HG03460 (cell line): ENCODE measurements around the gene CA7.
"Not testable (repeated sequence)": the region's sequence is repeated elsewhere in the genome, so short reads cannot be mapped to it uniquely, and the experiment has no call there.

ENCODE experiments used
- ATAC-seq: cut with Tn5 transposase; IDR thresholded peaks from one replicate; pipeline ENCODE4 v1.9.1; 2021; ENCODE audit not compliant: unreplicated experiment

CA7 gene

GRCh38 chr16:66846266-66846665 lies 2.1 kb downstream of the CA7 start:
- no peak for ATAC-seq

DNA sequence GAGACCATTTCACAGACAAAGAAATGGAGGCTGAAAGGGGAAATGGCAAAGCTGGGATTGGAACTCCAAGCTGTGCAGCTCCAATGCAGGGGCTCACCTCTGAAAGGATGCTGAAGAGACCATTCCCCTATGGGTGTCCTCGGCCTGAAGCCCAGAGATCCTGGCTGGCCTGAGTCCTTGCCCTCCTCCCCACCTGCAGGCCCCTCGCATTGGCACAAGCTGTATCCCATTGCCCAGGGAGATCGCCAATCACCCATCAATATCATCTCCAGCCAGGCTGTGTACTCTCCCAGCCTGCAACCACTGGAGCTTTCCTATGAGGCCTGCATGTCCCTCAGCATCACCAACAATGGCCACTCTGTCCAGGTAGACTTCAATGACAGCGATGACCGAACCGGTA lies 2.6 kb downstream of the CA7 start:
- no peak for ATAC-seq

DNA sequence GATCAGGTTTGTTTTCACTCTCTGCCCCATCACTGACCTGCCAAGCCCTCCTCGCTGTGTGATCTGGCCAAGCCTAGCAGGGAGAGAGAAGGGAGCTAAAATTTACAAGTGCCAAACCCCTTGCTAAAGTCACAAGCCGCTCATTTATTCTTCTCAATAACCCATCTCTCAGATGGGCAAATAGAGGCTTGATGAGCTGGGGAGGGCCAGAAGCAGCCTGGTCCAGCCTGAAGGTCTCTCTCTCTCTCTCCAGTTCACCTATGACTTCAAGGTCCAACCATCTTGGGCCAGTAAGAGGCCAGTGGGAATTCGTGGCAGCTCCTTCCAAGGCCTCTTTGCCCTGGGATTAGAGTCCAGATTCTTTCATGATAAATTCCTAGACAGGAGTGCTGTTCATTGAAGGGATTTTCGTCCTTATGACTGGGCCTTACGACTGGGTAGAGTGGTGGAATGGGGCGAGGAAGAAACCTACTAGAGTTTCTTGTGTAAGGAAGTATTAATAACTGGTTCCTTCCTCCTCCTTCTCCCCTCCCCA lies 3.4 kb downstream of the CA7 start:
- no peak for ATAC-seq

- ATAC-seq = no peak
Observed at GRCh38 chr16:66848172-66848571, 4.0 kb downstream of the CA7 start.

DNA sequence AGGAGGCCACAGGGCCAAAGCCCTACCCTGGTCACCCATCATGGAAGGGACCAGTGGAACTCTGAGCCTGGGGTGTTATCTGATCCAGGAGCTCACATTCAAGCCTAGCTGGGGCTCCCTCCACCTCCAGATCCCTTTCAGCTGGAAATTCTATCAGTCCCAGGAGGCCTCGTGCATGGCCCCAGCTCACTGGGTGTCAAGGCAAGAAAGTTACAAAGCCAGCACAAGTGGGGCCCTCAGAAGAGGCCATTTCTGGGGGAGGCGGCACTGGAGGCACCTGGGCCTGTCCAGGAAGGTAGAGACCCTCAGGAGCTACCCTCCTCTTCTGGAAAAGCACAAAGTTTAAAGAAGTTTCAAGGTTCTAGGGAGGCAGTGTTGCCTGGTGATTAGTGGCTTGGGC lies 4.8 kb downstream of the CA7 start:
- no peak for ATAC-seq

- ATAC-seq = no peak
Observed at GRCh38 chr16:66849549-66849948, 5.3 kb downstream of the CA7 start.

- ATAC-seq = no peak
Observed at GRCh38 chr16:66850115-66850815, 6.1 kb downstream of the CA7 start.

- ATAC-seq = no peak
Observed at GRCh38 chr16:66851166-66851964, 7.2 kb downstream of the CA7 start.

DNA sequence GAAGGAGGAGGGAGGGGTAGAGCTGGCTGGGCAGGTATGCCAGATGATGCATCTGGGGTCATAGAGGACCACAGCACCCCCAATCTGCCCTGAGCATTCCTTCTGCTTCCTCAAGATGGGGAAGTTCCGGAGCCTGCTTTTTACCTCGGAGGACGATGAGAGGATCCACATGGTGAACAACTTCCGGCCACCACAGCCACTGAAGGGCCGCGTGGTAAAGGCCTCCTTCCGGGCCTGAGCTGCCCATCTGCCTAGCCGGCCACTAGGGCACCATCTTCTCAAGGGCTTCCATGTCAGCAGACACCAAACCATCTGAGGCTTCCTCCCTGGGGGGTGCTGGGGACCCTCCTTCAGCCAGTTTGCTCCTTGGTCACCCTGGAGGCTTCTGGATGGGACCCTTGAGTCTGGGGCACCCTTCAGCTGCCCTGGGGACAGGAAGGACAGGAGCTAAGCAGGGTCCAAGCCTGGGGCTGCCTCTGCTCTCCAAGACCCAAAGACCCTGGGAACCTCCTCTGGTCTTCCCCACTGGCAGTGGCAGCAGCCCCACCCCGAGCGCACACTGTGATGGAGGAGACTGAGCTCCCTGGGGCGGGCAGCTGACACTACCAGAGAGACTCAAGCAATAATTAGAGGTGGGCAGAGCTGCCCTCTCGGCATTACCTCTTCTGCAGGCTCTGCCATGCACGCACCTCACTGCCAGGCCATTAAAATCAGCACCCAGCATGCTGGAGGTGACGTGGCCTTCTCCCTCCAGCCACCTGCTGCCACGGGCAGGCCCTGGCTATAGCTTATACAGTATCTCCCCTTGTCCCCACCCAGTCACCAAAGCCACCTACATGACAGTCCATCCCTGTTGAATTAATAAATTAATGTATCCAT lies 9.3 kb downstream of the CA7 start:
- ATAC-seq = no peak

- ATAC-seq = no peak
Observed at GRCh38 chr16:66856184-66856730, 12.0 kb downstream of the CA7 start.

DNA sequence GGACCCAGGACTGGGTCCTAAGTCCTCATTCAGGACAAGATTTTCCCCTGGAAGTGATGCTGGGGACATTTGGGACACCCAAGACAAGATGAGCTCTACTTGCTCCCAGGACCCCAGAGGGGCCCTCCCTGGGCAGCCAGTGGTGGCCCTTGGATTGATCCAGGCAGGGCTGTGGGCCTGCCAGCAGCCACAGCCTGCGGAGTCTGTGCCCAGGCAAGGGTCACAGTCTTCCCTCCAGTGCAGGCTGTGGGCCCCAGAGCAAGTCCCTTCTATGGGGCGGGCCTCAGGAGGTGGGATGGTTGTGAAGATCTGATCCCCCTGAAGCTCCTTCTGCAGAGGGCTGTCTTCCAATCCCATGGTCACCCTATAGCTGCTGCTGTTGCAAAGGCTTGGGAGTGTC lies 12.6 kb downstream of the CA7 start:
- ATAC-seq = no peak

DNA sequence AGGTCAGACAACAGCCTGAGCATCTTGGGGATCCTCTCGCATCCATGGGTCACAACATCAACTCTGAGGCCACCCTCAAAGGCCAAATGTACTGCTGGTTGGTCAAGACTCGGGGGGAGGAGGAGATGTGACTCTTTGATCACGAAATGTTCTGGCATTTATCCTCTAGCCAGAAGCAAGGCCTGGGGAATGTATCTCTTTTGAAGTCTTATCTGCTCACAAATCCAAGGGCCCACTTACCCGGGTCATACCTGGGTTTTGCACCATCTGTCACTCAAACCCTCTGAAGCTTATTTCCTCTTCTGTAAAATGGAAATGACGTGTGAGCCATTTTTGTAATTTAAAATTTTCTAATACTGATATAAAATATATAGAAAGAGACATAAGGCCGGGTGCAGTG lies 13.2 kb downstream of the CA7 start:
- ATAC-seq = no peak

- no peak for ATAC-seq
Observed at GRCh38 chr16:66858740-66859396, 14.7 kb downstream of the CA7 start.

GRCh38 chr16:66859397-66860068 lies 15.3 kb downstream of the CA7 start:
- no peak for ATAC-seq

- no peak for ATAC-seq
Observed at GRCh38 chr16:66862023-66862520, 17.9 kb downstream of the CA7 start.

DNA sequence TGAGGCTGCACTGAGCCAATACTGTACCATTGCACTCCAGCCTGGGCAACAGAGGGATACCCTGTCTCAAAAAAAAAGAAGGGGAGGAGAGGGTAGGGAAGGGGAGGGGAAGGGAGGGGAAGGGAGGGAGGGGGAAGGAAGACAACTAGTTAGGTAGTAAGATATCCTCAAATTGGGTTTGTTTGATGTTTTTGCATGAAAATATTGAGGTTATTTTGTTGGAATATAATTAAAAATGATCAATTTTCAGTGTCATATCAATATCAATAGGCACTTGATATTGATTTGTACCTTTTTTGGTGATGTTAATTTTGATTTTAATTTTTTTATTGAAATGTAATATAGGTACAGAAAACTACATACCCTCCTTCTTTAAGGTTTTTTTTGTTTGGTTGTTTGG lies 19.5 kb downstream of the CA7 start:
- ATAC-seq = no peak

DNA sequence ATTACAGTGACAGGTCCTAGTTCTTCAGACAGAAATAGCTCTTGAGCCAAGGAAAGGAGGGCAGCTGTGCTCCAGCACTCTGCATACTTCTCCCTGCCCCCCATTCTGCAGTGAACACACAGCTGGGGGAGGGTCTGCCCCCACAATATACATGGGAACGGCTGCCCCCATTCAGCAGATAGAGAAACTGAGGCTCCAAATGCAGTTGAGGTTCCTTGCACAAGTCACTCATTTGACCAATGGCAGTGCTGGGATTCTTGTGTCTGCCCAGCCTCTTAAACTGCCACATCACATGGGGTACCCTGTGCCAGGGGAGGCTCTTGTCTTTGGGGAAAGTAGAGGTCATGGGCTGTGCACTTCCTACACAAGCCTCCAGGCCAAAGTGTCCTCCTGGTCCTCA lies 25.2 kb downstream of the CA7 start:
- ATAC-seq = no peak

DNA sequence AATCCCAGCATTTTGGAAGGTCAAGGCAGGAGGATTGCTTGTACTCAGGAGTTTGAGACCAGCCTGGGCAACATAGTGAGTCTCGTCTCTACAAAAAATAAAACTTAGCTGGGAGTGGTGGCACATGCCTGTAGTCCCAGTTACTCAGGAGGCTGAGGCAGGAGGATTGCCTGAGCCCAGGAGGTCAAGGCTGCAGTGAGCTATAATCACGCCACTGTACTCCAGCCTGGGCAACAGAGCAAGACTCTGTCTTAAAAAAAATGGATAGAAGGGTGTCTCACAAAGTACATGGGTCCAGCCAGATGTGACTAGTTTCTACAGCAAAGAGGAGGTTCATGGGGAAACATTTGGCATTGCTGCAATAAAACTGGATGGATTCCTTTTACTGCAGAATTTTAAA lies 27.1 kb downstream of the CA7 start:
- not testable (repeated sequence) for ATAC-seq

DNA sequence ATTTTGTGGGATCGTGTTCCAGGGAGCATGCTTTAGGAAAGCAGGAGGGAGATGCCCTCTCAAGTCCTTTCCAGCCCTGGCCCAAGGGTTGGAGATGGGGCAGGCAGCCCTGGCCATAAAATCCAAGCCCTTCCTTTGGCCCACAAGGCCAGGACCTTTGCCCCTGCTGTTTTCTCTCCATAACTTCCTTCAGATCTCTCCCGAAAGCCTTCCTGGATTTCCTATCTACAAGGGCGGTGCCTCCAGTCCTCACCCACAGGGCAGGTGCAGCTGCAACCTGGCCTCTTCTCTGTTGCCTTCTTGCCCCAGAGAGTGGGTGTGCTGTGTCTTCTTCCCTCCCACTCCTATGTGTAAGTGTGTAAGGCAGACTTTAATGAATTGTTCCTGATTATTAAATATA lies 27.6 kb downstream of the CA7 start:
- ATAC-seq = no peak

DNA sequence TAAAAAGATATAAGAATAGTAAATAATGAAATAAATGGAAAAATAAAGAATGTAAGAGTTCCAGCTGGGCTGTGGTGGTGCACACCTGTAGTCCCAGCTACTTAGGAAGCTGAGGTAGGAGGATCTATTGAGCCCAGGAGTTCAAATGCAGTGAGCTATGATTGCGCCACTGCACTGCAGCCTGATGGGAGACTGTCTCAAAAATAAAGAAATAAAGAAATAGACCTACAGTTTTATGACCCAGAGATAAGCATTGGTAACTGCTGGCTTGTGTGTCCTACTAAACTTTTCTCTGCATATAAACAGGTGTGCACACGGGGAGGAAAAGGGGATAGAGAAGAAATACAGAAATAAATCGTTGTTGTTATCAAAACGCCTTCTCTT lies 28.3 kb downstream of the CA7 start:
- ATAC-seq = no peak
